MM.1S (cell line): ENCODE results near the gene TXNDC11.

Source experiments
- EZH2phosphoT487 ChIP-seq: fragments of 300-600 bp; sonication (generic); IDR thresholded peaks from 2 replicates; pipeline ENCODE4 v1.6.1; 2018; ENCODE audit warnings: antibody characterized with exemption, low read length
- TF ChIP-seq, protein P1 (sequence below): fragments of 300-600 bp; sonication (generic); IDR thresholded peaks from 2 replicates; pipeline ENCODE4 v1.5.1; 2016; ENCODE audit warnings: antibody characterized with exemption, low read length, mixed read lengths

DNA sequence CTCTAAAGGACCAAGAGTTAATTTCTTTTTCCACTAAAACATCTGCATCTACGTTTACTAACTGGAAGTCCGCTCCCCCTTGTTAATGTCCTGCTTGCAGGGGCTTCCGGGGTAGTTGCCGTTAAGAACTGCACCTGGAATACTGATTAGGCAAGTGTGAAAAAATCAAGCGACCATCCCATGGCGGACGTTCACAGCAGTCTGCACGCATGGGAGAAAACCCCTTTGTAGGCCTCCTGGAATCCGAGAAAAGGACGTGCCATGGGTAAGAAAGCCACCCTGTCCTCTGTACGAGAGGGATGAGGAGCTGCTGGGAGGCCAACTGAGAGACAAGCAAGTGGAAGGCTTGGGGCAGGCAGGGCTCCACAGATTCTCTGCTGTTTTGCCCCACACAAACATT is 59.5 kb downstream of the TXNDC11 start:
- TF ChIP-seq, protein P1, sequence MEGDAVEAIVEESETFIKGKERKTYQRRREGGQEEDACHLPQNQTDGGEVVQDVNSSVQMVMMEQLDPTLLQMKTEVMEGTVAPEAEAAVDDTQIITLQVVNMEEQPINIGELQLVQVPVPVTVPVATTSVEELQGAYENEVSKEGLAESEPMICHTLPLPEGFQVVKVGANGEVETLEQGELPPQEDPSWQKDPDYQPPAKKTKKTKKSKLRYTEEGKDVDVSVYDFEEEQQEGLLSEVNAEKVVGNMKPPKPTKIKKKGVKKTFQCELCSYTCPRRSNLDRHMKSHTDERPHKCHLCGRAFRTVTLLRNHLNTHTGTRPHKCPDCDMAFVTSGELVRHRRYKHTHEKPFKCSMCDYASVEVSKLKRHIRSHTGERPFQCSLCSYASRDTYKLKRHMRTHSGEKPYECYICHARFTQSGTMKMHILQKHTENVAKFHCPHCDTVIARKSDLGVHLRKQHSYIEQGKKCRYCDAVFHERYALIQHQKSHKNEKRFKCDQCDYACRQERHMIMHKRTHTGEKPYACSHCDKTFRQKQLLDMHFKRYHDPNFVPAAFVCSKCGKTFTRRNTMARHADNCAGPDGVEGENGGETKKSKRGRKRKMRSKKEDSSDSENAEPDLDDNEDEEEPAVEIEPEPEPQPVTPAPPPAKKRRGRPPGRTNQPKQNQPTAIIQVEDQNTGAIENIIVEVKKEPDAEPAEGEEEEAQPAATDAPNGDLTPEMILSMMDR = no peak
- TF ChIP-seq EZH2phosphoT487 = no peak
